Measurements from ENCODE around the gene ASB16.
"Not testable (repeated sequence)": the region's sequence is repeated elsewhere in the genome, so short reads cannot be mapped to it uniquely, and the experiment has no call there.

ASB16 gene, protein sequence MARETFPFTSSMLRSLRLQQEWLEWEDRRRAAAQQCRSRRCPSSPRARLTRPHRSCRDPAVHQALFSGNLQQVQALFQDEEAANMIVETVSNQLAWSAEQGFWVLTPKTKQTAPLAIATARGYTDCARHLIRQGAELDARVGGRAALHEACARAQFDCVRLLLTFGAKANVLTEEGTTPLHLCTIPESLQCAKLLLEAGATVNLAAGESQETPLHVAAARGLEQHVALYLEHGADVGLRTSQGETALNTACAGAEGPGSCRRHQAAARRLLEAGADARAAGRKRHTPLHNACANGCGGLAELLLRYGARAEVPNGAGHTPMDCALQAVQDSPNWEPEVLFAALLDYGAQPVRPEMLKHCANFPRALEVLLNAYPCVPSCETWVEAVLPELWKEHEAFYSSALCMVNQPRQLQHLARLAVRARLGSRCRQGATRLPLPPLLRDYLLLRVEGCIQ

DNA sequence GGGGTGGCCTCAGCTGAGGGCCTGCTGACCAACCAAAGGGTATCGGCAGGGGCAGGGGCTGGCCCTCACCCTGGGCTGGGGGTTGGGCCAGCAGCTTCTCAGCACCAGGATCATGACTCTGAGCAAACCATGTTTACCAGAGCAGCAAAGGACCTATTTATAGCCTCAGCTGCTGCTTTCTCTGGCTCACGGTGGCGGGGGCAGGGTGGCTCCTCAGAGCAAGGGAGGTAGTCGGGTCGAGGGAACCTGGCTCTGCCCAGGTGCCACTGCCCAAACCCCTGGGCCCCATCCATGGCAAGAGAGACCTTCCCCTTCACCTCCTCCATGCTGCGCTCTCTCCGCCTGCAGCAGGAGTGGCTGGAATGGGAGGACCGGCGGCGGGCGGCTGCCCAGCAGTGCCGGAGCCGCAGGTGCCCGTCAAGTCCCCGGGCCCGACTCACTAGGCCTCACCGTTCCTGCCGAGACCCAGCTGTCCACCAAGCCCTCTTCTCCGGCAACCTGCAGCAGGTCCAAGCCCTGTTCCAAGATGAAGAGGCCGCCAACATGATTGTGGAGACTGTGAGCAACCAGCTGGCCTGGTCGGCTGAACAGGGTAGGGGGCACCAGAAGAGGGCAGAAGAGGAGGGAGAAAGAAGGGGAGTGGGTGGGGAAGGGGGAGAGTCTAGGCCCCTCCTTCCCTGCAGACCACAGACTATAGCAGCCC is at the start of gene ASB16:
Gene ASB16, plus strand, starts transcription at position 206 of the 703 bp plus-strand sequence. Its CDS starts 86 bp downstream, at position 292.
- FAIRE-seq, result no peak

DNA sequence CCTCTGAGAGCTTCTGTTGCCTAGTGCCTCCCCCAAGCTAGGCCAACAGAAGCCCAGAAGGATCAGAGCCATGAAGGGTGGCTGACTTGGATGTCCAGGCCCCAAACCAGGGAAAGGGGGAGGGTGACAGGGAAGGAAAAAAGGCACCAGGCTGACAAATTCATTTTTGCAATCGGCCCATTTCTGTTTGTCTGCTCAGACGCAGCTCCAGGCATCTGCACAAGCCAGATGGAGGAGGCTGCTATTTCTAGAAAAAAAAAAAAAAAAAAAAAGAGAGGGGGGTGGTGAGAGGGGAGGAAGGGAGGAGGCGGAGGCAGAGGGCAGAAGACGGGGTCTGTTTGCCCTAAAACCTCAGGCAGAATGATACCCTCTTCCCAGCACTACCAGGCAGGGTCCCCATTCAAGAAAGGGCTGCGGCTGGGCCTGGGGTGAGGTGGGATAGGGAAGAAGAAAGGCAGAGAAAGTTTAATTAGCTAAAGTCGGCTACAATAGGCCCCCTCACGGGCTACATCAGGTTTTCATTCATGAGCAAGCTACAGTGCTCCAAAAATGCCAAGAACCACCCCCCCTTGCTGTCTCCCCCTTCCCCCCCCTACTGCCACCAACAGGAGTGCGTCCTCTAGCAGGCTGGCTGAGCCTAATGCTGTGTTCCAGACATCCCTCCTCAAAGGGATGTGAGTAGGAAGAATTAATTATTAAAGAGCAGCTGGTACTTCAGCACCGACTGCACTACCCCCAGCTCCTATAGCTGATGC is 49.5 kb upstream of the ASB16 start:
- no peak for FAIRE-seq

DNA sequence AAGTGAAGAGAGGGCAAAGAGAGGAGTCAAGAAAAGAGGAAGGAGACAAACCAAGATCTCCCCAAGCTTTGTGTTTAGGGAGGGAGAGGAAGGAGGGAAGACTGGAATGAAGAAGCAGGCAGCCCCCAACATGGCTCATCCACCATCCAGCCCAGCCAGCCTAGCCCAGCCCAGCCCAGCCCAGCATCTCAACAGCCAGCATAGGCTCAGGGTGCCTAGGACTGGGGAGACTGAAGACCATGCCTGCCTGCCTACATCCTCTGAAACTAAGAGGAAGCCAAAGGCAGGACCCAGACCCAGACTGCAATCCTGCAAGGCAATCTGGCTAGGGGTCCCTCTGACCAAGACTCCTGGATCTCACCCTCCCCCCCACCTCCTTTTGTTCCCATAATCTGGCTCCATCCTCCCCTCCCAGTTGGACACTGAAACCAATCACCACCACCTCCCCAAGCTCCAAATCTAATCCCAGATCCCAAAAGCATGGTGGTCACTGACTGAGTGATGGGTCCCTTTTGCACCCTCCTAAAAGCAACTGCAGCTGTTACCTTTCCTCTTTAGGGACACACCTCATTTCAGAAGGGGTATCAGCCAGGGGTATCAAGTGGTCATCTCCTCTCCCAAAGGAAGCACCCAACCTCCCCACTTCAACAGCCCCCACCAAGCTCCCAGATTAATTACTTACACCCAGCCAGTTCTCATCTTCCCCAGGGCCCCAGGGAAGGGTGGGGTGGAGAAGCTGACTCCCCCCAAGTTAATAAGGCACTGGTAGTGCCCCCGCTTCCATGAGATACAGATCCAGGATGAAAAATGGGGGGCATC is 48.3 kb upstream of the ASB16 start:
- no peak for FAIRE-seq

DNA sequence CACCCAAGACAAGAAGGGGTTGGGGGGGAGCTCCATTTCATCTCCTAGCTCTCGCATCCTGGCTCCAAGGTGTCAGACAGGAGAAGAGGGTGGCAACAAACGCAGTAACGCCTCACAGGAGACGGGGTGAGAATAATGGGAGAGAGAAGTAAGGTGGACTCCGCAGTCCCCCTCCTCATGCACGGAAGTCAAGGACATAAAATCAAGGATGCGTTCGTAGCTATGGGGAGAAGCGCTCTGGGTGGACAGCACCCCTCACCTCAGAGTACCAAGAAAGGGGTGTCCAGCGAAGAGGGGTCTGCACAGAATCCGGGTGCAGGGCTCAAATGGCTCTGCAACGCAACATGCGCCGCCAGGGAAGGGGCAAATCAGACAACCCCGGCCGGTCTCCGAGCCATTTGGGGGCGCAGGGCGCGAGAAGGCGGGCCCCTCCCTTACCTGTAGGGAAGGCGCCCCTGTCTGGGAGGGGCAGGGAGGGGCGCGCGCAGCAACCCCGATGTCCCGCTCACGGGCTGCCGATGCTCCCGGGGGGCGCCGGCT is 47.6 kb upstream of the ASB16 start:
- no peak for FAIRE-seq

DNA sequence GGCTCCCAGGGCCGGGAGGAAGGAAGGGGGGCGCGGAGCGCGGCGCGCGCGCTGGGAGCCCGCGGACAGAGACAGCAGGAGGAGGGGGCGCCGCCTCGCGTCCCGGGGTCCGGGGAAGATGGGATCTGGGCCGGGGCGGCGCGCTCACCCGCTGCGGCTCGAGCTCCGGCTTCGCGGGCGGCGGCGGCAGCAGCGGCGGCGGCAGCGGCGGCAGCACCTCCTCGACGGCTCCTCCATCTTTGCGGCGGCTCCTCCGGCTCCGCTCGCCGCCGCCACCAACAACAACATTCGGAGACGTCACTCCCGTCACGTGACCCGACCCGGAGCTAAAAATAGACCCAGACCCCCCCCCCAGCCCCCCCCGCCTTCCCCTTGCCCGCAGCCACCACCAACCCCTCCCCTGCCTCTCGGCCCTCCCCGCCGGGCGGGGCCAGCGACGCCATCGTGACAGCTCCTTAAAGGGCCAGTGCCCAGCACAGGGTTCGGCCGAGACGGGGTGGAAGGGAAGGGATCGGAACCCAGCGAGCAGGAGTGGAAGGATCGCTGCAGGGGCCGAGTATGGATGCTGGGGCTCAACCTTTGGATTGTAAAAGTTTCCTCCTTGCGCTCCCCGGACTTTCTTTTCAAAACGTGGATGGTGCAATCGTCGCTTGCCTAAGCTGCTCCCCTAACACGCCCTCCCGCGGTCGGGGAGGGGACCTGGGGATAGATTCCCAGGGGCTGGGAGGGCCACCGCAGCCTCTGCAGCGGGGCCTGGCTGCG is 47.0 kb upstream of the ASB16 start, which contains the start of gene HDAC5:
Gene HDAC5, minus strand, starts transcription at position 286 of the 762 bp plus-strand sequence. CDS start 6,126 bp downstream, outside the sequence.
- FAIRE-seq, result no peak

DNA sequence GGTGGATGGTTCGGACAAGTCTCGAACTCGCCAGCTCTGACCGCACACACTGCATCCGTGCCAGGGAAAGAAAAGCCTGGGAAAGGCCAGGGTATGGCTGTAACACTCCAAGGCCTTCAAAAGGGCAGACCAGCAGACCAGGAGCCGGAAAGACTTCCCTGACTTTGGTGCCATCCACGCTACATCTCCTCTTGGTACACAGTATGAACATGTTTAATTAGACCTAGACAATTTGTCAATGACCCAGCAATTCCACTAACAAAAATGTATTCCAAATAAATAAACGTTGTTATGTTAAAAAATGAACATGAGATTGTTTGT is 46.4 kb upstream of the ASB16 start:
- FAIRE-seq, result no peak

DNA sequence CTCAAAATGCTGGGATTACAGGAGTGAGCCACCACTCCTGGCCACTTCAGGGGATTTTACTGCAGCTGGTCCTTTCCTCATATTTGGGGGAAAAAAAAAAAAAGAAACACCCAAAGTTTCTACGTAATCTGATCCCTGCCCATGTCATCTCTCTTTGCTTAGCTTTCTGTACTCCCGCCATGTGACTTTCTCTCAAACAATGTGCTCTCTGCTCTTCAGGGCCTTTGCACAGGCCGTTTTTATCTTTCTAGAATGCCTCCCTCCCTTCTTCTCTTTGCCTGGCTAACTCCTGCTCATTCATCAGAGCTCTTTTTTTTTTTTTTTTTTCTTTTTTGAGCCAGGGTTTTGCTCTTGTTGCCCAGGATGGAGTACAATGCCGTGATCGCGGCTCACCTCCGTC is 42.1 kb upstream of the ASB16 start:
- no peak for FAIRE-seq

DNA sequence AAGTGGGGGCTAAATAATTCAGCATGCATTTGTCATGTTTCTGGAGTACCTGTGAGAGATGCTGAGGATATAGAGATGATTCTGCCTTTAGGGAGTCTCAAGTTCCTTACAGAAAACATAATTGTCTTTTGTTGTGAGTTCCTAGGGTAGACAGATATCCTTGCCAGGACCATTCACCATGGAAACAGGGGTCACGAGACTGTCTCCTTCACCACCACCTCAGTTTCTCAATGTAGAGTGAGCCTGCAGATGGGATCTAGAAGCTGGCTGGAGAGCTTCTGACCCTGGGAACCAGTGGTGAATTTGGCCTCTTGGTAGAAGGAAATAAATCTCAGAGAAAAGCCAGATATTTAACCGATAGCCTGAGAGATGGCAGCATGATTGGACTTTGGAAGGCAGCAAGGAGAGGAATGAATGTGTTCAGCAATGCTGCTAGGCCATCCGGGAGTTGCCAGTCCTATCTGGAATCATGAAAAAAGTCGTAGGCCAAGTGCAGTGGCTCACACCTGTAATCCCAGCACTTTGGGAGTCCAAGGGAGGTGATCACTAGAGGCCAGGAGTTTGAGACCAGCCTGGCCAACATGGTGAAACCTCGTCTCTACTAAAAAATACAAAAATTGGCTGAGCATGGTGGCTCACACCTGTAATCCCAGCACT is 39.7 kb upstream of the ASB16 start:
- FAIRE-seq, result no peak

DNA sequence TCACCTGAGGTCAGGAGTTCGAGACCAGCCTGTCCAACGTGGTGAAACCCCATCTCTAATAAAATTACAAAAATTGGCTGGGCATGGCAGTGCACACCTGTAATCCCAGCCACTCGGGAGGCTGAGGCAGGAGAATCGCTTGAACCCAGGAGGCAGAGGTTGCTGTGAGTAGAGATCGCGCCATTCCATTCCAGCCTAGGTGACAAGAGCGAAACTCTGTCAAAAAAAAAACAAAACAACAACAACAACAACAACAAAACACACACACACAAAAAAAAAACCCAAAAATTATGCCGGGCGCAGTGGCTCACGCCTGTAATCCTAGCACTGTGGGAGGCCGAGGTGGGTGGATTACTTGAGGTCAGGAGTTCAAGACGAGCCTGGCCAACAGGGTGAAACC is 39.1 kb upstream of the ASB16 start:
- FAIRE-seq, result not testable (repeated sequence)

DNA sequence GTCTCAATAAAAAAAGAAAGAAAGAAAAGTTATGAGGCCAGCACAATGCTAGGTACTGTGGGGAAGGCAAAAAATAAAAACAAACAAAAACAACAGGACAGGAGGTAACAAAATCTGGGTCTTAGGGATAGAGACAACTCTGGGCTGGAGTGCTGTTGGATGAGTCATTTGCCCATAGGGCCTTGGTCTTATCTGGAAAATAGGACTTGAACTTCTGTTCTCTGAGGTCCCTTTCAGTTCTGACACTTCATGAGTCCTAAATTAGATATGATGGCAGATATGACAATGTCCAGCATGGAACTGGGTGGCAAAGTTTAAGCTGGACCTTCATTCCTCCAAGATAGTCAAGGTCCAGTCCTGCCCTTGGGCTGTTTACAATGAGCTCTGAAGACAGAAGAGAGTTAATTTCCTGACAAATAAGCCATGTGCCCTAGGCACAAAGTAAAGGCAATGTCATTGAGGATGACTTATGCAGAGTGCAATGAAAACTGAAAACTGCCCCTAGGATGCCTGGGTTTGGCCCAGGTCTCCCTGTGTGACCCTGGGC is 38.2 kb upstream of the ASB16 start:
- FAIRE-seq, result no peak

DNA sequence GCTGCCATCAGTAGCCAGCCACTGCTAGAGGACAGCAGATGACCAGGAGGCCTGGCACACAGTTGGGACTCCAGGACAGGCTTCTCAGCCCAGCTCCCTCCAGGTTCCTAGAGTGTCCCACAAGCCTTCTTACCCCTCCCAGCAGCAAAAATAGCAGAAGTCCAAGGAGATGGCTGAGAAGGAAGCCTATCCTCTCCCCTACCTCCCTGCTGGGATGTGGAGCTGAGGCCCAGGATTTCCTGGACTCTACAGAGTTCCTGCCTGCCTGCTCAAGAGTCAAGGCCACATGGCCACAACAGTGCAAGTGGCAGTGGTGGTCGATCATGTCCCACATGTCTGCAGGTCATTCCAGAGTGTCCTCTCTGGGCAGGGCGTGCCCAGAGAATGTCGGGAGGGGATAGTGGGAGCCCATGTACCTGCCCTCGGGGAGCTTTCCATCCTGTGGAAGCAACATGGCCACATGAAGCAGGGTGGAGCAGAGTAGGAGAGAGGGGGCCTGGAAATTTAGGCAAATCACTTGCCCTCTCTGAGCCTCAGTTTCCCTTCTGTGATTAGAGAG is 36.5 kb upstream of the ASB16 start:
- no peak for FAIRE-seq

DNA sequence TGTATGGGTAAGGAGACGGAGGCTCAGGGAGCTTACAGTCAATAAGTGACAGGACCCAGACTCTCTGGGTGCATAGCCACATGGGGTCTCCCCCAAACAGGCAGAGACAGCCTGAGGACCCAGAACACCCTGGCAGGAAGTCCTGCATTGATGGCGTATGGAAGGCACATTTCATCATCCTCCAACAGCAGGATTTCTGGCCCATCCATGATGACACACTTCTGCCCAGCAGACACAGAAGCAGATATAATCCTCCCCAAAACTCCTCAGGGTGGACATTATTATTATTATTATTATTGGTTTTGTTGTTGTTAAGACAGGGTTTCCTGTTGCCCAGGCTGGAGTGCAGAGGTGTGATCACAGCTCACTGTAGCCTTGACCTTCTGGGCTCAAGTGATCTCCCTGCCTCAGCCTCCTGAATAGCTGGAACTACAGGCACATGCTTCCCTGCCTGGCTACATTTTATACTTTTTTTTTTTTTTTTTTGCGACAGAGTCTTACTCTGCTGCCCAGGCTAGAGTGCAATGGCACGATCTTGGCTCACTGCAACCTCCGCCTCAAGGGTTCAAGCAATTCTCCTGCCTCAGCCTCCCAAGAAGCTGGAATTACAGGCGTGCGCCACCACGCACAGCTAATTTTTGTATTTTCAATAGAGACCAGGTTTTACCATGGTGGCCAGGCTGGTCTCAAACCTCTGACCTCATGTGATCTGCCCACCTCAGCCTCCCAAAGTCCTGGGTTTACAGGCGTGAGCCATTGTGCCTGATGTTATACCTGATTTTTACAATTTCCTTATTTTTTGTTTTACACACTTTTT is 35.5 kb upstream of the ASB16 start:
- FAIRE-seq, result no peak

DNA sequence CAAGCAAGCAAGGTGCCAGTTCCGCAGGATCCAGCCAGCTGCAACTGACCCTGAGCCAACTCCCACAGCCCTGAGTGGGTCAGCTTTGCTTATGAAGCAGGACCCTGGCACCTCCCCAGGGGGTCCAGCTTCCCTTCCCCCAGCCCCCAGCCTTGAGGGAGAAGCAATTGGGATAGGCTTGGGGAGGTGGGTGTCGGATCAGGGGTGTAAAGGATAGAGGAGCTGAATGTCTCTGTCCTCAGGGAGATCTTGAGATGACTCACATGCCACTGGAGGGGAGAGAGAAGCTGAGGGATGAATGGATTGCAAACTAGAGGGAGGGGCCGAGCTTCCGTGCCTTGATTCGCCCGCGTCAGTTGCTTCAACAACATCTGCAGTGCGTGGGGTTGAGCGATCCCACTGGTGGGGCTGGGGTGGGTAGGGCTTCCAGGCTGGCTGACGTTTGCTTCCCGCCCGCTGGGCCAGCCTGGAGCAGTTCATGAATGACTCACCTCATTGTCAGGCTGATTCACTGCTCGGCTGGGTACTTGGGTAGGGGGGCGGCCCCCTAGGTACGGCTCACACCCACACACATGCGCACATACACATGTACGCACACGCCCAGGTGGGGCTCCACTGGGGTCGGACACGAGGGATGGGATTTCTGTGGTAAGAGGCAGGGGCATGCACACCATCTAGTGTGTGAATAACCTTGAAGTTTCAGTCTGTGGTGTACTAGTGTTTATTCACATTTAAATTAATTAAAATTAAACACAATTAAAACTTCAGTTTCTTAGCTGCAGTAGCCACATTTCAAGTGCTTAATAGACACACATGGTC is 32.4 kb upstream of the ASB16 start:
- no peak for FAIRE-seq

DNA sequence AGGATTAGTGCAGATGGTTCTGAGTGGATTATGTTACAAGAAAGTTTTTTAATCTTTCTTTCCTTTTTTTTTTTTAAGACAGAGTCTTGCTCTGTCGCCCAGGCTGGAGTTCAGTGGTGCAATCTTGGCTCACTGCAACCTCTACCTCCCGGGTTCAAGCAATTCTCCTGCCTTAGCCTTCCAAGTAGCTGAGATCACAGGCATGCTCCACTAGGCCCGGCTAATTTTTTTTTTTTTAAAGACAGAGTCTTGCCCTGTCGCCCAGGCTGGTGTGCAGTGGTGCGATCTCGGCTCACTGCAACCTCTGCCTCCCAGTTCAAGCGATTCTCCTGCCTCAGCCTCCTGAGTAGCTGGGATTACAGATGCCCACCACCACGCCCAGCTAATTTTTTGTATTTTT is 26.6 kb upstream of the ASB16 start:
- FAIRE-seq, result not testable (repeated sequence)

DNA sequence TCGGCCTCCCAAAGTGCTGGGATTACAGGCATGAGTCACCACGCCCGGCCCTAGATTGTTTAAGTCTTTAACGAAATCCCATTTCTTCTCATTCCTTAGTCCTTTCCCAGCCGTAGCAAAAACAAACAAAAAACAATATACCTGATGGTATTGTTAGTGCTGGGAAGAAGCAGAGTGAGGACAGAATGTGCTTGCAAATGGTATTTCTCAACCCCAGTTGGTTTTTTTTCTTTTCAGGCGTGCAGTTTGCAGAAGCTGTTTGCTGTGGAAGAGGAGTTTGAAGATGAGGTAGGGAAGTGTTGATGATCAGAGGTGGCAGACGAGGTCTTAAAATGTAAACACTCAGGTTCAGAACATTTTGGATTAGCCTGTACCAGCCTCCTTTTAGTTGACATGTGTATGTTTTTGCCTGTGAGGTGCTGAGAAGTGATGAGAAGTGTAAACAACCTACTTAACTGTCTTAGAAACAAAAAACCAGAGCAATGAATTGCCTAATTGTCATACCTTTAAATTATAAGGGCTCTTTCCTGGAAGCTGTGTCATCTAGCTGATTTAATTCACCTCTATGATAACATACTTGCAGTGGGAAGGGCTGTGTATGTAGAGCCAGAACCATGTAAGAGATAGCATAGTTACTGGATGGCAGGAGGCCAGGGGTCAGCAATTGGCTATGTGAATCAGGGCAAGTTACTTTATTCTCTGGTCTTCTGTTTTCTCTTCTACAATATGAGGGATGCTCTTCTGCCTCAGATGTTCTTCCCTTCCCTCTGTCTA is 25.4 kb upstream of the ASB16 start:
- FAIRE-seq, result no peak

DNA sequence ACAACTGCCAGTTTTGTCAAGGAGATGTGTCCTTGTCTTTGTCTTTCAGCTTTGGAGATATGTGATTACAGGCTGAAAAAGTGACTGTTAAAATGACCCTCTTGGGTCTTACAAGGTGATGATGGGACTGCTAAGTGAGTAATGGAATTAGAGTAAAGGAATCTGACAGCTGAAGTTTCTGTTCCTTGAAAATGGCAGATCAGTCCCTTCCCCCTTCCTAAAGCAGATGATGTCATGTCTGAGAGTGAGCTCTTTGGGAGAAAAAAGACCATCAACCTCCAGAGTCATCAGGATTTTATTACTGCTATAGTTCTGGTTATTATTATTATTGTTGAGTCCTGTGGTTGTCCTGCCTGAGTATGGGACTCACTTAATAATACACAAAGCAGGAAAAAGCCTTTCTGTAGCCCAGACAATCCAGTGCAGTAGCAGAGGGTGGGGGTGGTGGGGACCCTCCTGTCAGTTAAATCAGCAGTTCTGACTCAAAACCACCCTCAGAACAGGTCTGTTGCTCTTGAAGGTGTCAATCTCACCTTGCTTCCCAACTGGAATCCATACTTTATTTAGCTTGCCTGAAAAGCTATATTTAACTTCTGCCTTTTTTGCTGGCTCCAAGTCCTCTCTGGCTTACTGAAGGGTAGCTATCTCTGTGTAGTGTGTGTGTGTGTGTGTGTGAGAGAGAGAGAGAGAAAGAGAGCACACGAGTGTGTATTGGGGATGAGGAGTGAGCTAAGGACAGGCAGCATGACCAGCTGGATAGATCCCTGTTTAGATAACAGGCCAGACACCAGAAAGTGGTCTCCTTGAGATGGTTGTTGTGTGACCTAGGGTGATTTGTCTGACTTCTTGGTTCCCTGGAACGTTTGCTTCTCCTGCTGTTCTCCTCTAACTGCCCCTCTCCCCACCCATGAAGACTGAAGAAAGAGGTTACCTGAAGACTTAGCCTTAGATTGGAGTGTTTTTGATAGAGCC is 23.8 kb upstream of the ASB16 start:
- FAIRE-seq, result no peak
